ENCODE measurements around the gene EPC2. TPM values are rescaled to one million over a fixed set of nuclear protein-coding genes. Genes with fewer than 3 reads are reported as not detected.

The EPC2 gene
- total RNA-seq, 1 experiment from 2014 or later: 19.6 TPM

- TF ChIP-seq, protein P1, sequence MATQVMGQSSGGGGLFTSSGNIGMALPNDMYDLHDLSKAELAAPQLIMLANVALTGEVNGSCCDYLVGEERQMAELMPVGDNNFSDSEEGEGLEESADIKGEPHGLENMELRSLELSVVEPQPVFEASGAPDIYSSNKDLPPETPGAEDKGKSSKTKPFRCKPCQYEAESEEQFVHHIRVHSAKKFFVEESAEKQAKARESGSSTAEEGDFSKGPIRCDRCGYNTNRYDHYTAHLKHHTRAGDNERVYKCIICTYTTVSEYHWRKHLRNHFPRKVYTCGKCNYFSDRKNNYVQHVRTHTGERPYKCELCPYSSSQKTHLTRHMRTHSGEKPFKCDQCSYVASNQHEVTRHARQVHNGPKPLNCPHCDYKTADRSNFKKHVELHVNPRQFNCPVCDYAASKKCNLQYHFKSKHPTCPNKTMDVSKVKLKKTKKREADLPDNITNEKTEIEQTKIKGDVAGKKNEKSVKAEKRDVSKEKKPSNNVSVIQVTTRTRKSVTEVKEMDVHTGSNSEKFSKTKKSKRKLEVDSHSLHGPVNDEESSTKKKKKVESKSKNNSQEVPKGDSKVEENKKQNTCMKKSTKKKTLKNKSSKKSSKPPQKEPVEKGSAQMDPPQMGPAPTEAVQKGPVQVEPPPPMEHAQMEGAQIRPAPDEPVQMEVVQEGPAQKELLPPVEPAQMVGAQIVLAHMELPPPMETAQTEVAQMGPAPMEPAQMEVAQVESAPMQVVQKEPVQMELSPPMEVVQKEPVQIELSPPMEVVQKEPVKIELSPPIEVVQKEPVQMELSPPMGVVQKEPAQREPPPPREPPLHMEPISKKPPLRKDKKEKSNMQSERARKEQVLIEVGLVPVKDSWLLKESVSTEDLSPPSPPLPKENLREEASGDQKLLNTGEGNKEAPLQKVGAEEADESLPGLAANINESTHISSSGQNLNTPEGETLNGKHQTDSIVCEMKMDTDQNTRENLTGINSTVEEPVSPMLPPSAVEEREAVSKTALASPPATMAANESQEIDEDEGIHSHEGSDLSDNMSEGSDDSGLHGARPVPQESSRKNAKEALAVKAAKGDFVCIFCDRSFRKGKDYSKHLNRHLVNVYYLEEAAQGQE (IDR thresholded peaks at IDR 0.05; ENCODE audit: low read depth): no peak
Observed at GRCh38 chr2:148614322-148615049, 30.1 kb upstream of the EPC2 start (continued).

DNA sequence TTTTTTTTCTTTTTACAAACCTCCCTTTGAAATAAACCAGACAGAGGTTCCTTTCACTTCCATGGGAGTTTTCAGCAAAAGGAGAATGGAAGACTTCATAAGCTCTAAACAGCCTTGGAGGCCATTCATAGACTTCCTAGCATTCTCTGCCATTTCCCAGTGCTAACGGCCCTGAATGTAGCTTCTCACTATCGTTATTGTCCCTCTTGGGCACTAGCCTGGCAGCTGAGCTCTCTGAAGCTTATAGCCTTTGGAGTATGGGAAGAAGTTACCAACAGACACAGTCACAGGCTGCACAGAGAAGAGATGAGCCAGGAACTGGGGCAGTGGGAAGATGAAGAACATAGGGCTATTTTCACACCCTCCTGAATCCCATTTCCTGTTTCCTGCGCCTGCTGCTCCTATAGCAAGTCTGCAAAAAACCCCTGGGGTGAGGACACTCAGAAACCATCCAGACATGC, 29.1 kb upstream of the EPC2 start:
- ChIA-PET POLR2A (no interaction called here), RAD21 (ENCODE audit: low non-redundant PET in 1 of 2, low total read pairs in 2 of 2, uncharacterized antibody in 2 of 2, unreplicated experiment in 2 of 2) (no interaction called here), CTCF (no interaction called here)
- no peaks in the 10 kb centered on the region for H4K20me1 ChIP-seq (ENCODE audit: insufficient read depth)
- intact Hi-C loops (cut with micrococcal nuclease): no loop called here
- no peaks in the 10 kb centered on the region for H3K9me2 ChIP-seq (ENCODE audit: insufficient read depth)
- H3K36me3 ChIP-seq (ENCODE audit: control insufficient read depth in 1 of 2, insufficient read depth in 2 of 2, low read length in 2 of 2): no peaks in the 10 kb centered on the region
- no peak for DNase-seq (ENCODE audit: low read depth, low spot score)
- no peaks in the 10 kb centered on the region for H3K79me2 ChIP-seq (ENCODE audit: insufficient read depth, low read length)
- H3K4me3 ChIP-seq (replicated peaks in 1 of 2; ENCODE audit: low read depth in 1 of 2, low read length in 2 of 2): no peak overlapping the region
- H3K9ac ChIP-seq (ENCODE audit: low read length): no peak overlapping the region
- H3K4me2 ChIP-seq (ENCODE audit: low read length): 0 out of 2 replicates have a peak overlapping the region, but pooled peaks have one; percentile 27
- H3K27ac ChIP-seq (ENCODE audit: low read depth, low read length): no peak overlapping the region
- no peaks in the 10 kb centered on the region for H3K27me3 ChIP-seq (ENCODE audit: insufficient read depth, low read length)
- H3K9me3 ChIP-seq (ENCODE audit: control insufficient read depth in 1 of 2, insufficient read depth in 1 of 2, low read depth in 1 of 2, low read length in 2 of 2): no peaks in the 10 kb centered on the region
- H3K4me1 ChIP-seq (ENCODE audit: control insufficient read depth in 1 of 2, insufficient read depth in 2 of 2, low read length in 2 of 2): peaks cover 10 to 20% of the 10 kb centered on the region in 2 experiments
- no peak for ATAC-seq
- BruUV-seq (replicated peaks): no TSS peak
- peak overlapping the region; percentile 48 for H2AFZ ChIP-seq (ENCODE audit: low read depth, low read length, poor library complexity, severe bottlenecking)
- TF ChIP-seq SRF (IDR thresholded peaks at IDR 0.05; ENCODE audit: low read depth): no peak
- TF ChIP-seq, protein P1 (IDR thresholded peaks at IDR 0.05; ENCODE audit: low read depth): no peak
- TF ChIP-seq POLR2A (IDR thresholded peaks at IDR 0.05; ENCODE audit: borderline replicate concordance, extremely low read depth, insufficient read depth, insufficient read length): no peak
- no peak for TF ChIP-seq ZNF274 (IDR thresholded peaks at IDR 0.05; ENCODE audit: low read depth, low read length)
- no peak for TF ChIP-seq EGR1 (IDR thresholded peaks at IDR 0.05; ENCODE audit: low read depth)
- no peak for TF ChIP-seq EZH2phosphoT487 (IDR thresholded peaks at IDR 0.05; ENCODE audit: borderline replicate concordance)
- TF ChIP-seq ZBTB33 (IDR thresholded peaks at IDR 0.05; ENCODE audit: extremely low read depth, insufficient replicate concordance, low read length): no peak
- no peak for TF ChIP-seq POLR2AphosphoS5 (IDR thresholded peaks at IDR 0.05; ENCODE audit: low read depth, low read length)
- no peak for TF ChIP-seq ELF1 (IDR thresholded peaks at IDR 0.05; ENCODE audit: borderline replicate concordance, low read depth)
- TF ChIP-seq CBX3 (IDR thresholded peaks at IDR 0.05; ENCODE audit: low read depth): no peak
- no peak for TF ChIP-seq SIN3A (IDR thresholded peaks at IDR 0.05; ENCODE audit: low read depth)
- no peak for TF ChIP-seq EZH2 (IDR thresholded peaks at IDR 0.05)
- no peak for TF ChIP-seq YY1 (IDR thresholded peaks at IDR 0.05; ENCODE audit: extremely low read depth, insufficient replicate concordance, low read depth, low read length)
- no peak for TF ChIP-seq ZFX (IDR thresholded peaks at IDR 0.05)
- TF ChIP-seq SP1 (IDR thresholded peaks at IDR 0.05; ENCODE audit: low read depth): no peak
- no peak for TF ChIP-seq RAD21 (IDR thresholded peaks at IDR 0.05; ENCODE audit: low read depth)

Measured in HCT116 (cell line).